ENCODE results near the gene RNASET2. TPM values are rescaled to one million over a fixed set of nuclear protein-coding genes. Genes with fewer than 3 reads are reported as not detected.

Gene RNASET2
- polyA plus RNA-seq, 1 donor (not counting 4 experiments of a cell fraction or from before 2014, with no cell fraction given), result 21.5 TPM

GRCh38 chr6:166987448-166987847 is 31.1 kb upstream of the RNASET2 start:
- Histone ChIP-seq H3K9ac (ENCODE audit: control insufficient read depth, extremely low read depth, insufficient read depth, low read length) (no peak overlapping the region), H3K27ac (ENCODE audit: control insufficient read depth, insufficient read depth, low read length) (no peak overlapping the region), H3K27me3 (ENCODE audit: control insufficient read depth, extremely low read depth, insufficient read depth, low read length) (no peaks in the 10 kb centered on the region), H3K4me2 (ENCODE audit: control insufficient read depth, extremely low read depth, insufficient read depth, low read depth, low read length) (no peak overlapping the region), H3K79me2 (ENCODE audit: control insufficient read depth, insufficient read depth, low read length) (peaks cover 7% of the 10 kb centered on the region), H3K4me1 (ENCODE audit: control insufficient read depth, extremely low read depth, insufficient read depth, low read length) (peaks cover 7% of the 10 kb centered on the region), H2AFZ (ENCODE audit: control insufficient read depth, low read length) (no peak overlapping the region), H3K9me1 (ENCODE audit: control insufficient read depth, extremely low read depth, insufficient read depth, low read length) (no peaks in the 10 kb centered on the region), H3K36me3 (ENCODE audit: control insufficient read depth in 2 of 2, extremely low read depth in 1 of 2, insufficient read depth in 2 of 2, low read length in 2 of 2) (peaks cover 0 to 3% of the 10 kb centered on the region in 2 experiments), H4K20me1 (ENCODE audit: control insufficient read depth, extremely low read depth, insufficient read depth, low read length) (no peaks in the 10 kb centered on the region), H3K9me3 (ENCODE audit: control insufficient read depth, low read depth, low read length) (no peaks in the 10 kb centered on the region), H3K4me3 (ENCODE audit: control insufficient read depth in 2 of 3, extremely low read depth in 1 of 3, insufficient read depth in 2 of 3, low read depth in 1 of 3, low read length in 3 of 3) (no peak overlapping the region)
- TF ChIP-seq CTCF (optimal IDR thresholded peaks at IDR 0.05 in 1 of 3, IDR thresholded peaks at IDR 0.05 in 1 of 3, conservative IDR thresholded peaks at IDR 0.05 in 1 of 3; ENCODE audit: extremely low read depth in 1 of 3, insufficient read depth in 2 of 3, low read length in 3 of 3) (no peak), EZH2 (IDR thresholded peaks at IDR 0.05; ENCODE audit: low read length) (no peak)
- DNase-seq (ENCODE audit: low read depth, low spot score) (no peak), FAIRE-seq (no peak)
- dilution Hi-C loops (cut with MboI; ENCODE audit: extremely low pct_ligation_motif_present, low sequenced_read_pairs), result no loop called here

- no peak overlapping the region for H3K9ac ChIP-seq (ENCODE audit: control insufficient read depth, extremely low read depth, insufficient read depth, low read length)
- H3K27ac ChIP-seq (ENCODE audit: control insufficient read depth, insufficient read depth, low read length), result no peak overlapping the region
- no peak overlapping the region for H2AFZ ChIP-seq (ENCODE audit: control insufficient read depth, low read length)
- H3K9me1 ChIP-seq (ENCODE audit: control insufficient read depth, extremely low read depth, insufficient read depth, low read length), result no peaks in the 10 kb centered on the region
- H3K9me3 ChIP-seq (ENCODE audit: control insufficient read depth, low read depth, low read length), result no peaks in the 10 kb centered on the region
- peaks cover 0 to 3% of the 10 kb centered on the region in 2 experiments for H3K36me3 ChIP-seq (ENCODE audit: control insufficient read depth in 2 of 2, extremely low read depth in 1 of 2, insufficient read depth in 2 of 2, low read length in 2 of 2)
- FAIRE-seq, result no peak
- TF ChIP-seq CTCF (optimal IDR thresholded peaks at IDR 0.05 in 1 of 3, IDR thresholded peaks at IDR 0.05 in 1 of 3, conservative IDR thresholded peaks at IDR 0.05 in 1 of 3; ENCODE audit: extremely low read depth in 1 of 3, insufficient read depth in 2 of 3, low read length in 3 of 3) (no peak), EZH2 (IDR thresholded peaks at IDR 0.05; ENCODE audit: low read length) (no peak)
- H3K27me3 ChIP-seq (ENCODE audit: control insufficient read depth, extremely low read depth, insufficient read depth, low read length), result no peaks in the 10 kb centered on the region
- dilution Hi-C loops (cut with MboI; ENCODE audit: extremely low pct_ligation_motif_present, low sequenced_read_pairs), result no loop called here
- no peak for DNase-seq (ENCODE audit: low read depth, low spot score)
- no peak overlapping the region for H3K4me2 ChIP-seq (ENCODE audit: control insufficient read depth, extremely low read depth, insufficient read depth, low read depth, low read length)
- no peaks in the 10 kb centered on the region for H3K4me1 ChIP-seq (ENCODE audit: control insufficient read depth, extremely low read depth, insufficient read depth, low read length)
- peaks cover 4% of the 10 kb centered on the region for H3K79me2 ChIP-seq (ENCODE audit: control insufficient read depth, insufficient read depth, low read length)
- H3K4me3 ChIP-seq (ENCODE audit: control insufficient read depth in 2 of 3, extremely low read depth in 1 of 3, insufficient read depth in 2 of 3, low read depth in 1 of 3, low read length in 3 of 3), result no peak overlapping the region
- no peaks in the 10 kb centered on the region for H4K20me1 ChIP-seq (ENCODE audit: control insufficient read depth, extremely low read depth, insufficient read depth, low read length)
Observed at GRCh38 chr6:166980738-166981137, 24.4 kb upstream of the RNASET2 start.

Data from keratinocyte (primary cell).